HAP-1 (cell line): Measurements from ENCODE around the gene MBTPS1.

Source experiments
- DNase-seq, 2 experiments: peaks; one replicate each; pipeline ENCODE4 v3.0.0-alpha.2; 2016 to 2020; ENCODE audit warnings: low spot score in 2 of 2
- H3K27me3 ChIP-seq: fragments of 250-450 bp; sonication (Bioruptor Pico); 2 replicates; pipeline ENCODE4 v1.5.1; 2020; ENCODE audit warnings: low read depth, mild to moderate bottlenecking, moderate library complexity
- H3K36me3 ChIP-seq: fragments of 250-450 bp; sonication (Bioruptor Pico); replicated peaks from 2 replicates; pipeline ENCODE4 v1.5.1; 2020; ENCODE audit warnings: mild to moderate bottlenecking
- H3K4me1 ChIP-seq: fragments of 250-450 bp; sonication (Bioruptor Pico); 2 replicates; pipeline ENCODE4 v1.5.1; 2020; ENCODE audit warnings: mild to moderate bottlenecking
- H3K4me3 ChIP-seq: fragments of 250-450 bp; sonication (Bioruptor Pico); 2 replicates; pipeline ENCODE4 v1.5.1; 2020; ENCODE audit warnings: mild to moderate bottlenecking, moderate library complexity
- H3K9me3 ChIP-seq: fragments of 250-450 bp; sonication (Bioruptor Pico); 2 replicates; pipeline ENCODE4 v1.5.1; 2020; ENCODE audit warnings: mild to moderate bottlenecking, moderate library complexity
- in situ Hi-C: fragments of 300-500 bp; cut with MboI; formaldehyde crosslinking; loops from 3 replicates; pipeline ENCODE4 v1.14.3; 2020; ENCODE audit warnings: low sequenced_read_pairs, inconsistent platforms, mixed read lengths

MBTPS1 gene

DNA sequence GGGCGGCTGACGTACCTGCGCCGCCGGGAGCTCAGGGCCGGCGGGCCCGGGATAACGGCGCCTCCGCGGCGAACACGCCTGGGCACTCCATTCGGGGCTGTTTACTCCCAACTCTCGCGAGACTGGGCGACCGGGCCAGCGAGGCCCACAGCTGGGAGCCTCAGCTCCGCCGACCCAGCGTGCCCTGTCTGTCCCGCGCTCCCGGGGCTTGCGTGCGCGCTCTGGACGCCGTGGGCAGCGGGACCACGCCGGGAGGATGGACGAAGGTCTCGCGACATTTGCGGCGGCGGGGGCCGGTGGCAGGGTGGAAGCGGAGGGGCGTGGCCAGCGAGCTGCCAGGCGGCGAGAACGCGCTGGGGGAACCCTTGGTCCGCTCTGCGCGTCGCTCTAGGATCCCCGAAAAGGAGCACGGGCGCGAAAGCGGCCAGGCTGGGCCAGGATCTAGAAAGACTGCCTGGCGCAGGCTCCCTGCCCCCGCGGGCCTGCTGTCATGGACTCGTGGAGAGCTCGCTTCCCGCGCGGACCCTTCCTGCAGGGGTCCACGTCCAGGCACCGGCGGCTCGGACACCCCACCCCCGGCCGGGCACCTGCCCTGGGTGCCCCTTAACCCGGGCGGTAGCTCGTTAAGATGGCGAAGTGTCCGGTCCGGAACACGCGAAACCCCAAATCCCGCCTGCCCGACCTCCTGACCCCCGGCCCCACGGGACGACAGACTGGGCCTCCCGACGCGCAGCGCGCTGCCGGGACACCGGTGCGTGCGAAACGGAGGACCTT, at the start of gene MBTPS1:
MBTPS1 (minus strand) TSS at position 223 of the 774 bp plus-strand sequence. CDS start 15,159 bp downstream, outside the sequence.
- H3K27me3 ChIP-seq, result no peaks in the 10 kb centered on the region
- H3K4me3 ChIP-seq, result peak within 1 kb of the TSS; percentile 90
- in situ Hi-C loops, result no loop called here
- no peaks in the 10 kb centered on the region for H3K36me3 ChIP-seq
- no peaks in the 10 kb centered on the region for H3K9me3 ChIP-seq
- DNase-seq, result peak; percentile 95 to 98
- peaks cover 11% of the 10 kb centered on the region for H3K4me1 ChIP-seq

DNA sequence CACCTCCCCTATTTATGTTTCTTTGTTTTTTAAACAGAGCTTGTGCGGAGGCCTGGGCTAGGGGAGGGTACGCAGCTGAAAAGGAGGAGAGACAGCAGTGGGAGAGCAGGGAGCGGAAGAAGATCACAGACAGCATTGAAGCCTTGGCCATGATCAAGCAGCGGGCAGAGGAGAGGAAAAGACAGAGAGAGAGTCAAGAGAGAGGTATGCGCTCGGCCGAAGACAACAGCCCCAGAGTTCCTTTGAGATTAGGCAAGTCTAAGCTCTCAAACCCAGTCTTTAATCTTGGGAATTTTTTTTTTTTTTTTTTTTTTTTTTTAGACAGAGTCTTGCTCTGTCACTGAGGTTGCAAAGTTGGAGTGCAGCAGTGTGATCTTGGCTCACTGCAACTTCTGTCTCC, 49.0 kb upstream of the MBTPS1 start:
- H3K4me1 ChIP-seq, result no peaks in the 10 kb centered on the region
- no peaks in the 10 kb centered on the region for H3K36me3 ChIP-seq
- no peaks in the 10 kb centered on the region for H3K9me3 ChIP-seq
- H3K4me3 ChIP-seq, result no peak overlapping the region
- no peak for DNase-seq
- peaks cover 10% of the 10 kb centered on the region; the same call in 1 of the 2 replicates for H3K27me3 ChIP-seq
- in situ Hi-C loops, result no loop called here

DNA sequence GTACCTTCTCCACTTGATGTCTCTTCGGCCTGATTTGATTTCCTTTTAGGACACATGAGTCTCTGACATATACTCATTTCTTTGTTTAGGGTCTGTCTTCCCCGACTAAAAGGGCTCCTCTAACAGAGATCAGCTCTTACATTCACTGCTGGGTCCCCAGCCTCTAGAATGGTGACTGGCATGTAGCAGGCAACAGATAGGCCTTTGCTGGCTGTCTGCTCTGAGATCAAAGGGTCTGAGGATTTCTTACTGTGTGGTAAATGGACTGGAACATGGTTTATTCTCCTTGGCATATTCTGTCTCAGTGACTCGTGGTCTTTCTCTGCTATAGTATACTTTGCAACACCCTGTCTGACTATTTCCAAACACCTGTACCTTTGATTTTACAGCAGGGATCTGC, 45.1 kb upstream of the MBTPS1 start:
- no peak overlapping the region for H3K4me3 ChIP-seq
- no peaks in the 10 kb centered on the region; the same call in 1 of the 2 replicates for H3K4me1 ChIP-seq
- no peak for DNase-seq
- H3K36me3 ChIP-seq, result no peaks in the 10 kb centered on the region; the same call in 1 of the 2 replicates
- peaks cover 29% of the 10 kb centered on the region; the same call in 1 of the 2 replicates for H3K27me3 ChIP-seq
- in situ Hi-C loops, result no loop called here
- H3K9me3 ChIP-seq, result no peaks in the 10 kb centered on the region

DNA sequence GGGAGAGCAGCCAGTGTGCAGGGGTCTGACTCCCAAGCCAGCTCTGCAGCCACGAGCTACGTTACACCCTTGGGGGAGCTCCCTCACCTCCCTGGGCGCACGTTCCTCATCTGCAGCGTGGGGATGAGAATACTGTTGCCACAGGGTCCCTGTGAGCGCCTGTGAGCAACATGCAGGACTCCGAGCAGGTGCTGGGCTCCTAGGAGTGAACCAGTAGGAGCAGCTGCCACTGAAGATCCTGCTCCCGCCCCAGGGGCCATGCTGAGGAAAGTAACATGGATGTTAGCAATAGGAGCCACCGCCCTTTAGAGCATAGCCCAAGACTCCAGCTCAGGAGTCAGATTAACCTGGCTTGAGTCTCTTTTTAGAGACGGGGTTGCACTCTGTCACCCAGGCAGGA, 44.3 kb upstream of the MBTPS1 start:
- in situ Hi-C loops, result no loop called here
- Histone ChIP-seq H3K9me3 (no peaks in the 10 kb centered on the region), H3K36me3 (no peaks in the 10 kb centered on the region; the same call in 1 of the 2 replicates), H3K4me1 (no peaks in the 10 kb centered on the region; the same call in 1 of the 2 replicates), H3K4me3 (no peak overlapping the region), H3K27me3 (peaks cover 25% of the 10 kb centered on the region; the same call in 1 of the 2 replicates)
- DNase-seq, result no peak

DNA sequence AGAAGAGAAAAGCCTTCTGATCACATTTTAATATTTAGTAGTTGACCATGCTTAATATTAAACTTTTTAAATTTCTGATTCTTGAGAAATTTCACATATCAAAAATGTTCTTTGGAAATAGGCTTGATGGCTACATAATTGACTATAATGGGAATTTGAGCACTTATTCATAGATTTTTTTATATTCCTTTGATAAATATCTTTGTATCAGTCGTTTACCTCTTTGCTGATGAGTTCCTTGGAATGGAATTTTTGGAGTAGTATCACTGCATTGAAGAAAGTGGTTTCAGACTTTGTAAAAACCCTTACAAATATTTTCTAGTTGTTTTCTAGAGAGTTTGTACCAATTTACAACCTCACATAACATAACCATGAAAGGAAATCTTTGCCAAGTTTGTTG, 43.1 kb upstream of the MBTPS1 start:
- in situ Hi-C loops, result no loop called here
- Histone ChIP-seq H3K27me3 (peaks cover 22% of the 10 kb centered on the region; the same call in 1 of the 2 replicates), H3K36me3 (no peaks in the 10 kb centered on the region; the same call in 1 of the 2 replicates), H3K9me3 (no peaks in the 10 kb centered on the region), H3K4me1 (no peaks in the 10 kb centered on the region; the same call in 1 of the 2 replicates), H3K4me3 (no peak overlapping the region)
- DNase-seq, result no peak

DNA sequence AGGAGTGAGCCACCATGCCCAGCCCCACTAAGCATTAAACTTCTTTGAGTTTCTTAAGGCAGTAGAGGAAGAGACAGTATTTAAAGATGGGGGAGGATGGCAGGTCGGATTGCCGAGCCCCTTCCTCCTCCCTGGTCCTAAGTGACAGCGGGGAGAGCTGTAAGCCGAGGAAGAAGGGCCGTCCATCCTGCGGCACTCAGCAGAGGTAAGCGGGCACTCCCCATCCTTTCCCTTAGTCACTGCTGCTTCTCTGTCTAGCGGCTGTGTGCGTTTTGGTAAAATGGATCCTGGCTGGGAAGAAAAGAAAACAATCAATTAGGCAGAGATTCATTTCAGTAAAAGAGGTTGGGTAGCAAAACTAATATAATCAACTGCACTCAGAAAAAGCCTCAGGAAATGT, 42.3 kb upstream of the MBTPS1 start:
- Histone ChIP-seq H3K27me3 (peaks cover 21% of the 10 kb centered on the region; the same call in 1 of the 2 replicates), H3K4me1 (no peaks in the 10 kb centered on the region; the same call in 1 of the 2 replicates), H3K9me3 (no peaks in the 10 kb centered on the region), H3K36me3 (no peaks in the 10 kb centered on the region; the same call in 1 of the 2 replicates), H3K4me3 (no peak overlapping the region)
- in situ Hi-C loops, result no loop called here
- no peak for DNase-seq

DNA sequence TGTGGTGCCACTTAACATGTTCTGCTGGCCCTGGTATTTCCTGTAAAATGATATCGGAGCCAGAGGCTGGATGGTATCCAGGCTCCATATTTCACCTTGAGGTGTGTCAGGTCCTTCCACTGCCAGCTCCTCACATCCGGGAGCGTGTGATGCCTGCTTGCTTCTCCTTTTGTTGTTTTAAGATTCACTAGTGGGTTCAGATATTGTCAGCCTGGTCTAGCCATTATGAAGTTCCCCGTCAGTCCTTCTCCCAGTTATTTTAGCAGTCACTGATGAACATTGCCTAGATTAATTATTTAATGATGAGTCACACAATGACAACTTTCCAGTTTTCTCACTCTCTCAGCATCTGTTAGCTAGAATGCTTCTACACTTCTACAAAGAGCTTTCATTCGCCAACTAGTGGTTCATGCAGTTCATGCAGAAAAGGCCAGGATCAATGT, 39.6 kb upstream of the MBTPS1 start:
- in situ Hi-C loops, result no loop called here
- peaks cover 19% of the 10 kb centered on the region; the same call in 1 of the 2 replicates for H3K27me3 ChIP-seq
- DNase-seq, result no peak

DNA sequence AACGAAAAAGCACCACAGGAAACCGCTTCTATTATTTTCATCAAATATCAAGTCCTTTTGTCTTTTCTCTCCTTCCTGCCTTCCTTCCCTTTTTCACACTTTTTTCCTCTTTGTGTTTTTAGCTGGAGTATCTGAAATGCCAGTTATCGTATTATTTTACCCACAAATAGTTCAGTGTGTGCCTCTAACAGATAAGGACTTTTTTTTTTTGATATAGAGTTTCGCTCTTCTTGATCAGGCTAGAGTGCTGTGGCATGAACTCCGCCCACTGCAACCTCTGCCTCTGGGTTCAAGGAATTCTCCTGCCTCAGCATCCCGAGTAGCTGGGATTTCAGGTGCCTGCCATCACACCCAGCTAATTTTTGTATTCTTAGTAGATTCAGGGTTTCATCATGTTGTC, 39.0 kb upstream of the MBTPS1 start:
- DNase-seq, result no peak
- Histone ChIP-seq H3K4me1 (no peaks in the 10 kb centered on the region; the same call in 1 of the 2 replicates), H3K27me3 (peaks cover 19% of the 10 kb centered on the region; the same call in 1 of the 2 replicates), H3K4me3 (no peak overlapping the region), H3K9me3 (no peaks in the 10 kb centered on the region), H3K36me3 (no peaks in the 10 kb centered on the region; the same call in 1 of the 2 replicates)
- in situ Hi-C loops, result no loop called here

More for the DNA sequence above, 39.6 kb upstream of the MBTPS1 start:
- H3K36me3 ChIP-seq, result no peaks in the 10 kb centered on the region; the same call in 1 of the 2 replicates
- H3K4me1 ChIP-seq, result no peaks in the 10 kb centered on the region; the same call in 1 of the 2 replicates
- no peaks in the 10 kb centered on the region for H3K9me3 ChIP-seq
- H3K4me3 ChIP-seq, result no peak overlapping the region

DNA sequence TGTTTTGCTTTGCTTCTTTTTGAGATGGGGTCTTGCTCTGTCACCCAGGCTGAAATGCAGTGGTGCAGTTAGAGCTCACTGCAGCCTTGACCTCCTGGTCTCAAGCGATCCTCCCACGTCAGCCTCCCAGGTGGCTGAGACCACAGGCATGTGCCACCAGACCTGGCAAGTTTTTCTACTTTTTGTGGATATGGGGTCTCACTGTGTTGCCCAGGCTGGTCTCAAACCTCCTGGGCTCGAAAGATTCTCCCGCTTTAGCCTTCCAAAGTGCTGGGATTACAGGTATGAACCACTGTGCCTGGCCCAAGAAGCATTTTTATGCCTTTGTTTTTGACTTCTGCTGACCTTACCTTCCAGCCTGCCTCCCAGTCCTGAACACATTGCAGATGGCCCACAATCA, 38.5 kb upstream of the MBTPS1 start:
- H3K36me3 ChIP-seq, result no peaks in the 10 kb centered on the region; the same call in 1 of the 2 replicates
- DNase-seq, result no peak
- no peaks in the 10 kb centered on the region; the same call in 1 of the 2 replicates for H3K4me1 ChIP-seq
- peaks cover 19% of the 10 kb centered on the region; the same call in 1 of the 2 replicates for H3K27me3 ChIP-seq
- no peaks in the 10 kb centered on the region for H3K9me3 ChIP-seq
- in situ Hi-C loops, result no loop called here
- H3K4me3 ChIP-seq, result no peak overlapping the region

DNA sequence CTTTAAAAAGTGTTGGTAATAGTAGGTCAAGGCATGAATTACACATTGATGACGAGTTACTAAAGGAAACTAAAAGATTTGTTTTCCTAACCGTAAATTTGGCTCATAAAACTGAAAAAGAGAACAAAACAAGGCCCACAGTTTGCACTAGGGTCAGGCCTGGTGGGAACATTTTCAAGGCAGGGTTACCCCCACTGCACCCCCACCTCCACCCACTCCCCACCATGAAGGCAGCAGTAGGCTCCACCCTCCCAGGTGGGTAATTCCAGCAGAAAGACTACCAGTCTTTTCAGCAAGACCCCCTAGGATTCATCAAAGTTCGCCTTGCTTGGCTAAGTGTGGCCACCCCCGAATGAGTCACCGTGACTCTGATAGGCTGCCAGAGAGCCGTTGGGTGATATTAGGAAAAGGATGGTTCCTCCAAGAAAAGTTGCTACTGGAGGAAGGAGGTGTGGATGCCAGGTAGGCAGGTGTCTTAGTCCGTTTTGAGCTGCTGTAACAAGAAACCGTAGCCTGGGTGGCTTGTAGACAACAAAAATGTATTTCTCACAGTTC, 37.0 kb upstream of the MBTPS1 start:
- H3K36me3 ChIP-seq, result no peaks in the 10 kb centered on the region
- no peaks in the 10 kb centered on the region for H3K9me3 ChIP-seq
- no peak for DNase-seq
- no peak overlapping the region for H3K4me3 ChIP-seq
- no peaks in the 10 kb centered on the region for H3K4me1 ChIP-seq
- peaks cover 7% of the 10 kb centered on the region; the same call in 1 of the 2 replicates for H3K27me3 ChIP-seq
- in situ Hi-C loops, result no loop called here

DNA sequence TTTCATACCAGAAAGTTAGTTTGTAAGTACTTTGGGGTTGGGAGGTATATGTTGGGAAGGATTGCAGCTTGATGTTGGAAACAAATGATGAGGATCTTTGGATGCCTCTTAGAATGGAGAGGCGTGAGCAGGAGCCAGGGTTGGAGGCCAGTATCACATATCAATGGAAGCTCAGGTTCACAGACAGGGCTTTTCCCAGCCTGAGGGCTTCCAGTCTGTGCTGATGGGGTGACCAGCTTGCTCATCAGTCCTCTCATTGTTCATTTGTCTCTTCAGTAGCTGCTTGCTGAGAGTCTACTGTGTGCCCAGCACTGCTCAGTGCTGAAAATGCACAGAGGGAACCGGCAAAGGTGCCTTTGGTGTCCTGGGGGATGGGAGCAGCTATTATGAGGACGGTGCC, 34.2 kb upstream of the MBTPS1 start:
- Histone ChIP-seq H3K27me3 (peaks cover 2% of the 10 kb centered on the region; the same call in 1 of the 2 replicates), H3K4me3 (no peak overlapping the region), H3K36me3 (no peaks in the 10 kb centered on the region), H3K9me3 (no peaks in the 10 kb centered on the region), H3K4me1 (no peaks in the 10 kb centered on the region)
- no peak for DNase-seq
- in situ Hi-C loops, result no loop called here

DNA sequence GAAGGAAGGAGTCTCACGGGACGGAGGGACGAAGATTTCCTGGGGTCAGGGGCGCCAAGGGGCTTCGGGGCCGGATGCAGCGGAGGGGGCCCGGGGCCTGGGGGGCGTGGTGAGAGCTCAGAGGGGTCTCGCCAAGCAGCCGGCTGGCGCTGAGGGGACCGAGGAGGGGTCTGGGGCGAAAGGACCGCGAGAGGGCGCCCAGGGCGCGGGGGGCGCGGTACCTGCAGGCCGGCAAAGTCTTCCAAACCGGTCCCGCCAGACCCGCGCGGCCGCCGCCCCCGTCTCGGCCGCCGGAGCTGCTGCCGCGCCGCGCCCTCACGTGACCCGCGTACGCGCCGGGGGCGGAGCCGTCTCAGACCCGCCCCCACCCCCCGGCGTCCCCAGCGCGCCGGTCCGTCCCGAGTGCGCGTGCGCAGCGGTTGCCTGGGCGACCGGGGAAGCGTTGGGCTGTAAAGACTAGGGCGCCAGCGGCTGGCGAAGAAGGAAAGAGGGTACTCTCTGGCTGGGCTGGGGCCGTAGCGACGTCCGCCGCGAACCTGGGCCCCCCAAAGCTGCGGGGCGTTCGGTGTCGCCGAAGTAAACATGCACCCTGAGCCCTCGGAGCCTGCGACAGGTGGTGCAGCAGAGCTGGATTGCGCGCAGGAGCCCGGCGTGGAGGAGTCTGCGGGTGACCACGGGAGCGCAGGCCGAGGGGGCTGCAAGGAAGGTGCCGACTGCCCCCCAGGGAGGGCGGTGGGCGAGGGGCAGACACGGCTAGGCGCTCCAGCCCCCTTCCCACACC, 28.3 kb upstream of the MBTPS1 start, which contains the start of the genes DNAAF1 and HSDL1:
DNAAF1 (plus strand) TSS at position 450 of the 781 bp plus-strand sequence; CDS start at position 583, 133 bp downstream.
HSDL1 (minus strand) TSS at position 319 of the 781 bp plus-strand sequence. CDS start 13,856 bp downstream, outside the sequence.
- peak; percentile 80 to 92 for DNase-seq
- Histone ChIP-seq H3K27me3 (0 out of 2 replicates have a peak, but pooled peaks cover 2% of the 10 kb centered on the region), H3K36me3 (no peaks in the 10 kb centered on the region; the same call in 1 of the 2 replicates), H3K9me3 (no peaks in the 10 kb centered on the region), H3K4me1 (peaks cover 5% of the 10 kb centered on the region; the same call in 1 of the 2 replicates), H3K4me3 (peak within 1 kb of the TSS; percentile 63)
- in situ Hi-C loops, result no loop called here
